ENCODE data around the gene CFAP57.

CFAP57 gene

GRCh38 chr1:43267818-43268425 lies 95.8 kb downstream of the CFAP57 start:
- Histone ChIP-seq H3K4me3 (ENCODE audit: insufficient read depth, low read length, poor library complexity, severe bottlenecking) (no peak overlapping the region), H3K4me2 (ENCODE audit: low read depth, low read length, poor library complexity, severe bottlenecking) (no peak overlapping the region), H3K9me3 (ENCODE audit: insufficient read depth, low read length) (peaks cover 5% of the 10 kb centered on the region; the same call in 1 of the 2 replicates), H3K9ac (ENCODE audit: low read length) (no peak overlapping the region), H4K20me1 (ENCODE audit: low read depth, low read length) (no peaks in the 10 kb centered on the region), H3K27me3 (ENCODE audit: low read length) (0 out of 2 replicates have a peak, but pooled peaks cover 2% of the 10 kb centered on the region), H3F3A (ENCODE audit: insufficient read depth) (no peaks in the 10 kb centered on the region), H3K9me2 (replicated peaks; ENCODE audit: insufficient read depth, low read length) (no peaks in the 10 kb centered on the region), H3K79me2 (ENCODE audit: insufficient read depth, low read length) (no peaks in the 10 kb centered on the region), H3K27ac (ENCODE audit: low read depth, low read length) (no peak overlapping the region), H2AFZ (ENCODE audit: low read depth, low read length, severe bottlenecking) (no peak overlapping the region), H3K36me3 (ENCODE audit: low read length) (no peaks in the 10 kb centered on the region)
- TF ChIP-seq CTCF (IDR thresholded peaks at IDR 0.05; ENCODE audit: insufficient read depth, low read length, poor library complexity, severe bottlenecking) = no peak
- TF ChIP-seq EZH2phosphoT487 (conservative IDR thresholded peaks at IDR 0.05; ENCODE audit: low read length) = no peak

GRCh38 chr1:43269627-43270375 lies 97.7 kb downstream of the CFAP57 start, which contains the start of gene TMEM125:
TMEM125 (plus strand) TSS chr1:43269983; CDS start chr1:43272723, 2,740 bp downstream.
- H3K4me2 ChIP-seq (ENCODE audit: low read depth, low read length, poor library complexity, severe bottlenecking) = no peak within 1 kb of the TSS

GRCh38 chr1:43270421-43271095 lies 98.4 kb downstream of the CFAP57 start:
- H2AFZ ChIP-seq (ENCODE audit: low read depth, low read length, severe bottlenecking) = no peak overlapping the region
- no peaks in the 10 kb centered on the region for H3K9me2 ChIP-seq (replicated peaks; ENCODE audit: insufficient read depth, low read length)
- 0 out of 2 replicates have a peak, but pooled peaks cover under 1% of the 10 kb centered on the region for H3K27me3 ChIP-seq (ENCODE audit: low read length)
- no peak overlapping the region for H3K4me2 ChIP-seq (ENCODE audit: low read depth, low read length, poor library complexity, severe bottlenecking)
- no peak overlapping the region for H3K27ac ChIP-seq (ENCODE audit: low read depth, low read length)
- H3K9me3 ChIP-seq (ENCODE audit: insufficient read depth, low read length) = no peaks in the 10 kb centered on the region
- no peak overlapping the region for H3K4me3 ChIP-seq (ENCODE audit: insufficient read depth, low read length, poor library complexity, severe bottlenecking)
- H3F3A ChIP-seq (ENCODE audit: insufficient read depth) = no peaks in the 10 kb centered on the region
- no peaks in the 10 kb centered on the region for H4K20me1 ChIP-seq (ENCODE audit: low read depth, low read length)
- no peaks in the 10 kb centered on the region for H3K79me2 ChIP-seq (ENCODE audit: insufficient read depth, low read length)
- H3K36me3 ChIP-seq (ENCODE audit: low read length) = no peaks in the 10 kb centered on the region
- H3K9ac ChIP-seq (ENCODE audit: low read length) = no peak overlapping the region
- TF ChIP-seq CTCF (IDR thresholded peaks at IDR 0.05; ENCODE audit: insufficient read depth, low read length, poor library complexity, severe bottlenecking) (no peak), EZH2phosphoT487 (conservative IDR thresholded peaks at IDR 0.05; ENCODE audit: low read length) (no peak)

More at GRCh38 chr1:43269627-43270375, 97.7 kb downstream of the CFAP57 start, which contains the start of gene TMEM125:
- no peaks in the 10 kb centered on the region for H3K79me2 ChIP-seq (ENCODE audit: insufficient read depth, low read length)
- no peak for TF ChIP-seq CTCF (IDR thresholded peaks at IDR 0.05; ENCODE audit: insufficient read depth, low read length, poor library complexity, severe bottlenecking)
- H4K20me1 ChIP-seq (ENCODE audit: low read depth, low read length) = no peaks in the 10 kb centered on the region
- H3K9me2 ChIP-seq (replicated peaks; ENCODE audit: insufficient read depth, low read length) = no peaks in the 10 kb centered on the region
- H3K4me3 ChIP-seq (ENCODE audit: insufficient read depth, low read length, poor library complexity, severe bottlenecking) = no peak within 1 kb of the TSS
- H3F3A ChIP-seq (ENCODE audit: insufficient read depth) = no peaks in the 10 kb centered on the region
- no peaks in the 10 kb centered on the region for H3K36me3 ChIP-seq (ENCODE audit: low read length)
- no peak within 1 kb of the TSS for H3K27ac ChIP-seq (ENCODE audit: low read depth, low read length)
- no peak within 1 kb of the TSS for H2AFZ ChIP-seq (ENCODE audit: low read depth, low read length, severe bottlenecking)
- H3K27me3 ChIP-seq (ENCODE audit: low read length) = 0 out of 2 replicates have a peak, but pooled peaks cover 2% of the 10 kb centered on the region
- H3K9ac ChIP-seq (ENCODE audit: low read length) = no peak within 1 kb of the TSS
- H3K9me3 ChIP-seq (ENCODE audit: insufficient read depth, low read length) = no peaks in the 10 kb centered on the region
